GM18909 (cell line): ENCODE data around the gene CYP17A1.

Experiments used
- ATAC-seq: cut with Tn5 transposase; IDR thresholded peaks from one replicate; pipeline ENCODE4 v1.9.1; 2021; ENCODE audit warnings: mild to moderate bottlenecking; ENCODE audit not compliant: unreplicated experiment, poor library complexity

Gene CYP17A1

GRCh38 chr10:102781090-102781920, 55.9 kb downstream of the CYP17A1 start:
- ATAC-seq, result no peak
